Heart left ventricle (tissue), 13 donors: Measurements from ENCODE around the gene EIF2S2.

ENCODE experiments used
- POLR2A ChIP-seq, 2 donors: fragments of 450-650 bp; IDR thresholded peaks; one replicate each; pipeline ENCODE4 v1.6.1; 2017; ENCODE audit warnings: antibody characterized with exemption in 2 of 2, mild to moderate bottlenecking in 2 of 2, moderate library complexity in 2 of 2
- TF ChIP-seq, protein P1 (sequence below), 12 donors: fragments of 200-600 bp; sonication (generic) in 4 of 12; IDR thresholded peaks; one replicate each; pipeline versions ENCODE4 v1.5.0 to v1.8.0; 2018 to 2022; ENCODE audit warnings: antibody characterized with exemption in 12 of 12, mild to moderate bottlenecking in 5 of 12
- donor health status: ischemic (EF 13 %, LVEDD 7.1; RV severe dilation, severe dysfunction).
- donor health status: DM: no; HTN: yes; CAD: no.
- donor health status: DM: no; HTN: no; CAD: no.
- donor health status: ischemic (EF 25% LVEDD 6.9; RV normal size, moderate dysfunction).
- donor health status: ischemic (EF 25% LVEDD 5.7; RV mildly dilated, moderate dysfunction).
- donor health status: ischemic (EF 35%, LVEDD 5.7; RV mildly dilated, moderate dysfunction).
- donor health status: nonischemic (EF 11% LVEDD 7.7; RV severe dilation, severe dysfunction).
- donor health status: DM: yes; HTN: yes; CAD: no.
- donor health status: PGD.
- donor health status: ischemic (EF 29% LVEDD 5.4; RV normal size, mild dysfunction).
- donor health status: nonischemic (EF 23%, LVEDD 6.1; RV moderate dilation, normal function).

GRCh38 chr20:34061695-34062094, 50.3 kb downstream of the EIF2S2 start:
- TF ChIP-seq, protein P1, sequence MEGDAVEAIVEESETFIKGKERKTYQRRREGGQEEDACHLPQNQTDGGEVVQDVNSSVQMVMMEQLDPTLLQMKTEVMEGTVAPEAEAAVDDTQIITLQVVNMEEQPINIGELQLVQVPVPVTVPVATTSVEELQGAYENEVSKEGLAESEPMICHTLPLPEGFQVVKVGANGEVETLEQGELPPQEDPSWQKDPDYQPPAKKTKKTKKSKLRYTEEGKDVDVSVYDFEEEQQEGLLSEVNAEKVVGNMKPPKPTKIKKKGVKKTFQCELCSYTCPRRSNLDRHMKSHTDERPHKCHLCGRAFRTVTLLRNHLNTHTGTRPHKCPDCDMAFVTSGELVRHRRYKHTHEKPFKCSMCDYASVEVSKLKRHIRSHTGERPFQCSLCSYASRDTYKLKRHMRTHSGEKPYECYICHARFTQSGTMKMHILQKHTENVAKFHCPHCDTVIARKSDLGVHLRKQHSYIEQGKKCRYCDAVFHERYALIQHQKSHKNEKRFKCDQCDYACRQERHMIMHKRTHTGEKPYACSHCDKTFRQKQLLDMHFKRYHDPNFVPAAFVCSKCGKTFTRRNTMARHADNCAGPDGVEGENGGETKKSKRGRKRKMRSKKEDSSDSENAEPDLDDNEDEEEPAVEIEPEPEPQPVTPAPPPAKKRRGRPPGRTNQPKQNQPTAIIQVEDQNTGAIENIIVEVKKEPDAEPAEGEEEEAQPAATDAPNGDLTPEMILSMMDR (IDR thresholded peaks at IDR 0.05) = no peak
- TF ChIP-seq POLR2A (IDR thresholded peaks at IDR 0.05) = no peak
